ENCODE results near the gene PIP5K1B.

GRCh38 chr9:68821911-68822310 is 116.9 kb downstream of the PIP5K1B start:
- TF ChIP-seq CTCF (IDR thresholded peaks at IDR 0.05; ENCODE audit: insufficient read depth, low read depth, low read length) (no peak), EZH2 (IDR thresholded peaks at IDR 0.05; ENCODE audit: insufficient read depth, low read length) (no peak)

Measured in astrocyte (in vitro differentiated cells and primary cell).